HuH-7 (cell line): Measurements from ENCODE around the gene ATP2C1.
"Not testable (repeated sequence)": the region's sequence is repeated elsewhere in the genome, so short reads cannot be mapped to it uniquely, and the experiment has no call there.

Experiments
- DNase-seq: peaks from one replicate; pipeline ENCODE4 v3.0.0; 2011; ENCODE audit warnings: low spot score

ATP2C1 gene

DNA sequence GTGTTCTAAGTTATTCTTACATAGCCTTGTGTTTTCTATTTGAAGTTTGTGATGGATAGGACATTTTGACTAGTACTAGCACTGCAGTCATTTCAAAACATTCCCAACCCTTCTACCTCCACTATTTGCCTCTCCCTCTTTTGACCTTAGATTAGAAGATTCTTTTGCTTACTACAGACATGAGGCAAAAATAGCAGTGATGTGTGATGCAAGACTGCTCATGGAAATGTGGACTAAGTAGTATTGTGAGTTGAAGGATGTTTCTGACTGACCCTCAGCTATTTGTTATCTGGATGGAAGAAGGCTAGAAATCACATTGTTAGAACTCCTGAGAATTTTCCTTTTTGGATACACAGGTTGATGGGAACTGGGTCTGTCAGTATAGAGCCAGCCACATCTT is 45.9 kb downstream of the ATP2C1 start:
- DNase-seq = no peak

DNA sequence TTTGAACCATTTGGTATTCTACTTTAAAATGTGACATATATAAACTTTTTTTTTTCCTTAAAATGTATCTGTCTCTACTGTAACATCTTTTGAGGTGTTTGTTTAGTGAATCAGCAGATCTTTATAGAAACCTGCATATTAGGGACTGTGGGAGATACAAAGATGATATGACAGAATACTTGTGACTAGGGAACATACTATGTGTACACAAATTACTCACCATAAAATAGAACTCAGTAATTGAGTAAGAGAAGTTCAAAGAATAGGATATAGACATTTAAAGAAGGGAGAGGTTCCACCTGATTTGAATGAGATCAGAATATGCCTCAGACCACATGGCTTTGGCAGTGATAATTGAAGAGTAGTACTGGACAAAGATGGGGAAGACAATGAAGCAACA is 47.9 kb downstream of the ATP2C1 start:
- DNase-seq = no peak

DNA sequence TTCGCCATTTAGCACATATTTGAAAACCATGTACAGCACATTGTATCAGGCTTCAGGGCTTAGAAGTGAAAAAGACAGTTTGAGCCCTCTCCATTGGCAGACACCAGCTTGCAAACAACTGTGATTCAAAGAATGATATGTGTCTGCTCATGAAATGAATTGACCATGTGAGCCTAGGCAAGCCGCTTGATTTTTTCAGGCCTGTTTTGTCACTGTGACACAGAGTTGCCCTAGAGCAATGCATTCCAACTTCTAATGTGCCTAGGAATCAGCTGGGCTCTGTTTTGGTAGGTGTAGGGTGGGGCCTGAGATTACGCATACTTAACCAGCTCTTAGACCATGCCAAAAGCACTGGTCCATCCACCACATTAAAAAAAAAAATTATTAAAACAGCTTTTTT is 53.0 kb downstream of the ATP2C1 start:
- no peak for DNase-seq

DNA sequence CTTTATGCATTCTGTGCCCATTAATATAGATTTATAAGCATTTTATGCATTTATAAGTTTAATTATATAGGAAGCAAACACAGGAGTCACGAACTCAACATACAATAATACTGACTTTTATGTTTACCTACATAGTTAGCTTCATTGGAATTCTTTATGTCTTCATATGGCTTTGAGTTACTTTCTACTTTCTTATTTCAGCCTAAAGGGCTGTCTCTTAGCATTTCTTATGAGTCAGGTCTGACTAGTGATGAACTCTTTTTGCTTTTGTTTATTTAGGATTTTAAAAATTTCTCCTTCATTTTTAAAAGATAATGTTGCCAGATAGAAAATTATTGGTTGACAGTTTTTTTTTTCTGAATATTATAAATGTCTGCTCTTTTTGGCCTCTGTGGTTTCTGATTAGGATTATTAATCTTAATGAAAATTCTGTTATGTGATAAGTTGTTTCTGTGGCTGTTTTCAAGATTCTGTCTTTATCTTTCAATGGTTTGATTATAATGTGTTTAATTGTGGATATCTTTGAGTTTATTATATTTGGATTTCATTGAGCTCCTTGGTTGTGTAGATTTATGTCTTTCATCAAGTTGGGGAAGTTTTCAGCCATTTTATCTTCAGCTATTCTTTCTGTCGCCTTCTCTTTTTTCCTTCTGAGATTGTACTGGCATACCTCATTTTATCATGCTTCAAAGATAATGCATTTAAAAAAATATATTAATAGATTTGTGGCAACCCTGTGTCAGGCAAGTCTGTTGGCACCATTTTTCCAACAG is 54.3 kb downstream of the ATP2C1 start:
- DNase-seq = no peak

DNA sequence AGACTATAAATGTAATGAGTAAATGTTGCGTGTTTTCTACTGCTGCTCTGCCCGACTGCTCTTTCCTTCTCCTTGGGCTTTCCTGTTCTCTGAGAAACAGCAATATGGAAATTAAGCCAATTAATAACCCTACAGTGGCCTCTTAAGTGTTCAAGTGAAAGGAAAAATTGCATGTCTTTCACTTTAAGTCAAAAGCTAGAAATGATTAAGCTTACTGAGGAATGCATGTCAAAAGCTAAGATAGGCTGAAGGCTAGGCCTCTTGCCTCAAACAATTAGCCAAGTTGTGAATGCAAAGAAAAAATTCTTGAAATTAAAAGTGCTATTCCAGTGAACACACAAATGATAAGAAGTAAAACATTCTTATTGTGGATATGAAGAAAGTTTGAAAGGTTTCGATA is 55.0 kb downstream of the ATP2C1 start:
- DNase-seq = no peak

DNA sequence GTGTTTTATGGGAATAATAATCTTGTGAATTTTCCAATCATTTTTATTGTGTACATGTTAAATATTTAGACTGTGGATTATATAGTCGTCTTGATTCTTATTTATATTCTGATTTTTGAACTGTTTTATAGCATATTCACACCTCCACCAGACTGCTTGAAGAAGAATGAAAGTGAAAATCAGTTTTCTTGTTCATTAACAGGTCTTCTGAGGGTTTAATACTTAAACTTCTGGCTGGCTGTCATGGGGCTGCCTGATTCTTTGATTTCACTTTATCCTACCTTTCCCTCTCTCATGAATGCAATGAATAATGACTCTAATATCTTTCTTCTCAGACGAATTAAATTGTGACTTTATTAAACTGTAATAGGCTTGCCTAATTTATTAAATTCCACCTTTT is 56.2 kb downstream of the ATP2C1 start:
- no peak for DNase-seq

DNA sequence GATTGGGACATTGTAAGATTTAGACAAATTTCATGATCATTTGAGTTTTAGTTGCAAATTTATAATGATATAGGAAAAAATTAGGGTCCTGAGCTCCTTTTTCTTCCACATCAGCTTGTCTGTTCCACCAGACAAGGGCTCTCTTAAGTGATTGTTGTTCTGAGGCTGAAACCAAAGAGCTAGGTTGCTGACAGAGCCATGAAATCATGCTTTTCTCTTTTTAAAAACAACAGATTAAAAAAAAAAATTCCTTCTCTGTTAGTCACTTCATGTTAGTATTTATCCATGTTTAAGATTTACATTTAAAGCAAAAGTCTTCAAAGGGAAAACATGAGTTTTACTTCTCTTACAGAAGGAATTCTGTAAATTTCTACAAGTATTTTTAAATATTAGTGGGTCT is 56.8 kb downstream of the ATP2C1 start:
- DNase-seq = no peak

DNA sequence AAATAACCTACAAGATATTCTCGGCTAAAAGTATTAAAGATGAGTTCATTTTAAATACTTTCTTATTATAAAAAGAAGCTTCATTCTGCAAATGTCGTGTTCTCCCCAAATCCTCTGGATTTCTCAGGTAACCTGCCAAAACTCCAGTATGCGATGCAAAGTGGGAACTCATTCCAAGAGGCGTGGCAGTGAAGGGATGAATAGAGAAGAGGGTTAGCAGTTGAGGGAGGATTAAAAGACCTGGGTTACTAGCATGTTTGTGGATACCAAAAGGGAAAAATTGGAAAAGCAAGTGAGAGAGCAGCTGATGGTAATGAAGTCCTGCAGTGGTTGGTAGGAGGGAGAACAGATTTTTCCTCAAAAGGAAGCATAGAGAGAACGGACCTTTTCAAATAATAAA is 61.6 kb downstream of the ATP2C1 start:
- no peak for DNase-seq

DNA sequence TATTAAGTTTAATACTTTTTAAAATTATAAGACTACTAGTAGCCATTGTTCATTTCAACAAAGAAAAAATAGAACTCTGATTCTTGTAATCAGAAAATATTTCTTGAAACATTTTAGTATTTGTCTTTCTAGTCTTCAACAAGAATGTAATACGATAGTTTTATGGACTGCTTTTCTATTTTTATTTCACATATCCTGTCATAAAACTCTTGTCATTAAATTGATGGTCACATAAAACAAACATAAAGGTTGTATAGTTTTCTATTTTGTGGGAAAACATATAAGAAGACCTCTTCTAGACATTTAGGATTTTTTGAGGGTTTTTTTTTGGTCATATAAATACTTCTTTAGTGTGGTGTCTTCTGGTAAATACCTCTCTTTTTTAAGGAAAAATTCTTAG is 62.4 kb downstream of the ATP2C1 start:
- no peak for DNase-seq

DNA sequence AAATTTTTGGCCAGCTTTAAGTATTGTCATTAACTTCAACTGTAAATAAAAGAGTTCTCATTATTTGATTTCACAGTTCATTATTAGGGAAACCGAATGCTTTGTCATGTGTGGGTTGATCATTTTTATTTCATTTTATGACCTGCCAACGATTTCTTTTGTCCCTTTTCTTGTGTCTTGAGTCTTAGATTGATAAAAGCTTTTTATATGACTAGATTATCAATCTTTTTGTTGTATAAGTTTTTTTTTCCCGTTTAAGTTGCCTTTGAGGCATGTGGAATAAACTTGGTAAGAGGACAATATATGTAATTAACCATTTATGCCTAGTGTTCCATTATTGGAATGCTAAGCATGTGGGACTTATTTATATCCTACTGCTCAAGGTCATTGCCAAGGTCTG is 62.8 kb downstream of the ATP2C1 start:
- no peak for DNase-seq

DNA sequence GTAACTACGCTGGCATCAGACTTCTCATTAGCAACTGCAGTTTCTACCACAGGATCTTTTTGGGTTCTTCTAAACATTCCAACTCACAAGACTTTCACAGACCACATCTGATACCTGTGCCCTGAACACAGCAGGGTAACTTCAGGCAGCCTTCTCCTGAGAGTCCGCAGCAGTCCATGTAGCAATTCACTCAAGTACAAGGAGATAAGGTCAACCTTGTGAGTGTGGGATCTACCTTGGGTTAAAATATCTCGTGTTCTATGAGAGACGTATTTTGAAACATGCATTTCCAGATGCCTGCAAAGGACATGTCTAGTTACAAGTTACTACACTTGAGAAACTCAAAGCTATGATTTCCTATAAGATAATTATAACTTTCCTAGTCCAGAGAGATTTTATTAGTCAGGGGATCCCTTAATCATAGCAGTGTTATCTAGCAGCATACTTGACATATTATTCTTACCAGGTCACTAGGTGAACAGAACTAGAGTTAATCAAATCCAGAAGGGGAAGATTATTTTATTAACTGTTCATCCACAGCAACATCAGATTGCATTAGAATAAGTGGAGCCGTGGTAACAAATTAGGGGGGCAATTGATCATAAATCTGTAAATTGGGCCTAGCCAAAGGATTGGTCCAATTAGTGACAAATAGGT is 66.4 kb downstream of the ATP2C1 start:
- DNase-seq = no peak

DNA sequence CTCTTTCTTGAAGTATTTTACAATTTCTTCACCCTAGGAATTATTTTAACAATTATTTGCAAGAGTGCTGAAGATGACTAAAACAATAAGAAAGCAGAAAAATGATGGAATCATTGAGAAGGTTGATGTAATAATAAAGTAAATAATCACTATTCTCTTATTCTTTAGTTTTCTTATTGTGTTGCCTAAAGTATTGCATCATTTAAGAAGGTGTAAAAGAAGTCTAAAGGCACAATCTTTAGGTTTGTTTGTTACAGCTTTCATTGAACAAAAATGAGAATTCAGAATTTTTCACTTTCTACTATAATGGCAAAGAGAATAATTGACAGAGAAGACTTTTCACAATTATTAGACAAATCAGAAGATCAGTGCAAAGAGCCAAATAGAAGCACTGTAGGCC is 67.6 kb downstream of the ATP2C1 start:
- DNase-seq = no peak

DNA sequence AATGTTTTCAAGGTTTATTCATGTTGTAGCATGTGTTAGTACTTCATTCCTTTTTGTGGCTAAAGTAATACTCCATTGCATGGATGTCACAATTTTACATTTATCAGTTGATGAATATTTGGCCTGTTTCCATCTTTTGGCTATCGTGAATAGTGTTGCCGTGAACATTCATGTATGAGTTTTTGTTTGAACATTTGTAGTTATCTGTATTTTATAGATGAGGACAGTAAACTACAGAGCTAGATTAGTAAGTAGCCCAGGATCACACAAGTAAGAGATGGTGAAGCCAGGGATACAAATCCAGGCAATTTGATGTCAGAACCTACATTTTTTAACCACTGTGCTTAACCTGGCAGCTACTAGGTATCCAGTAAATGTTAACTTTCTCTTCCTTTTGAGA is 69.6 kb downstream of the ATP2C1 start:
- no peak for DNase-seq

DNA sequence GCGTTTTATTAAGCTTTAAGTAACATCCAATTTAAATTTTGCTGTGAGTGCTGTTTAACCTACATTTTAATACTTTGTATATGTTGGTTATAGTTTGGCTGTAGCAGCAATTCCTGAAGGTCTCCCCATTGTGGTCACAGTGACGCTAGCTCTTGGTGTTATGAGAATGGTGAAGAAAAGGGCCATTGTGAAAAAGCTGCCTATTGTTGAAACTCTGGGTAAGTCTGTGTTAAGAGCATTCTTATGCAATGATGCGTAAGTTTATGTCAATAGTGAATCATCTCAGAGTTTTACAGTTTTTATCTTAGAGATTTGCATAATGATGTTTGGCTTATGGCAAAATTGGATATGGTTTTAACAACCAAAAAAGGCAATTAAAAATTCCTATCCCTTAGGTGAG is 70.0 kb downstream of the ATP2C1 start:
- DNase-seq = no peak

DNA sequence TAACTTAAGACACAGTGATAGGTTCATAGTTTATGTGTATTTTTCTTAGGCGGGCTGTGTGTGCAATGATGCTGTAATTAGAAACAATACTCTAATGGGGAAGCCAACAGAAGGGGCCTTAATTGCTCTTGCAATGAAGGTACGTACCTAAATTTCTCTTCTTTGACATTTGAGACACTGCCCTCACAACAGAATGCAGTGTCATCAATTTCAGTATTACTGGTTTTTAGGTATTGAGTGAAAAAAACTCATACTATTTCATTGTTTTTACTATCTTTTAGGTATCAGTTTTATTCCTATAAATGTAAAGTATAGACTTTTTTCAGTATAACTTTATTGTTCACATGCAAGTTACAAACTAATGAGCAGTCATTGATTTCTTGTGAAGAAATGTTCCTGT is 73.4 kb downstream of the ATP2C1 start:
- DNase-seq = no peak

DNA sequence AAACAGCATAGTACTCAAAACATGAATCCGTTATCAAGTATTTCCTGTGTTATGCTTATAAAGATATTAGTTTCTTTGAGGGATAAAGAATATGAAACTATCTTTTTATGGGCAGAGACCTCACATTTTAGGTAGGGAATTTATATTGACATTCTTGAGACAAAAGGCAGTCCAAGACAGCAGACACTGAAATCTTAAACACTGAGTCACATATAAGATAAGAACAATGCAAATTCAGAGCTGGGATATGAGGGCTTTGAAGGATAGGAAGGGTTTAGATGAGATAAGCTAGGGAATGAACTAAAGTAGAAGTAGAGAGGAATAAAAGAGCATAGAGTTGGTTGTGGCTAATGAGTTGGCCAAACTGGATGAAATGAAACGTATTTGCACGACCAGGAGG is 74.3 kb downstream of the ATP2C1 start:
- DNase-seq = no peak

DNA sequence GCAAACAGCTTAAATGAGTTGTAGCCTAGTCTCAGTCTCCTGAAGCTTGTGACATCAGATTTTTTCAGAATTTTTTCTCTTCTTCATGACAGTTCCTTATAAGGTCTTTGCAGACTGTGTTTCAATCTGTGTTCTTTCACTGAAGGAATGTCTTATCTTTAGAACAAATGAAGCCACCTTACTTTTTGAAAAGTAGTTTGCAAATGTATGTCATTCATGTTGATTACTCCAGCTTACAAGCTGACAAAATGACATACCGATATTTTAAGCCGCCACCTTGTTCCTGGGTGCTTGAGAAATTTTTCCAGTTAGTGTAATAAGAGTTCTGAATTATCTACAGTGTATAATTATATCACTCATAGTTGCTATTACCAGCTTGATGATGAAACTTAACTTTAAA is 75.7 kb downstream of the ATP2C1 start:
- DNase-seq = no peak

DNA sequence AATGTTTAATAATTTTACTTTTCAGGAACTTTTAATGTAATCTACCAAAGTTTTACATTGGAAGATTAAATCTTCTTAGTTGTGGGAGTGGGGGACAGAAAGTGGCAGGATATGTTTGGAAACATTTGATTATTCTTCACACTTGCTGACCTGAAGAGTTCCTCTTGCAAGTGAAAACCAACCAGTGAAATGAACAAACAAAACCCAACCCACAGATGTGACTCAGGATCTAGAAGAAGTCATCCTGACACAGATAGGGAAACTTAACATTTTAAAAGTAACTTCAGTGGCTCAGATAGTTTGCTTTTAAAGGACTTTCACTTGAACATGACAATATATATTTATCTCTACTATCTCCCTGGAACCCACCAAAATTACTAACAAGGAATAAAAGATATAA is 77.3 kb downstream of the ATP2C1 start:
- no peak for DNase-seq

DNA sequence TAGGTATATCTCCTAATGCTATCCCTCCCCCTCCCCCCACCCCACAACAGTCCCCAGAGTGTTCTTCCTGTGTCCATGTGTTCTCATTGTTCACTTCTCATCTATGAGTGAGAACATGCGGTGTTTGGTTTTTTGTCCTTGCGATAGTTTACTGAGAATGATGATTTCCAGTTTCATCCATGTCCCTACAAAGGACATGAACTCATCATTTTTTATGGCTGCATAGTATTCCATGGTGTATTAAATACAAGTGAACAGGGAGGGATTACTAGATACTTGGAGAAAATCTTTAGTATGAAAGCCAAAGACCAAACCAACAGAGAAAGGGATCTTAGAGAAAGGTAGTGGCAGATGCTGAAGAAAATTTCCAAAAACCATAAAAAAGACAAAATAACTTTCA is 78.7 kb downstream of the ATP2C1 start:
- DNase-seq = not testable (repeated sequence)

DNA sequence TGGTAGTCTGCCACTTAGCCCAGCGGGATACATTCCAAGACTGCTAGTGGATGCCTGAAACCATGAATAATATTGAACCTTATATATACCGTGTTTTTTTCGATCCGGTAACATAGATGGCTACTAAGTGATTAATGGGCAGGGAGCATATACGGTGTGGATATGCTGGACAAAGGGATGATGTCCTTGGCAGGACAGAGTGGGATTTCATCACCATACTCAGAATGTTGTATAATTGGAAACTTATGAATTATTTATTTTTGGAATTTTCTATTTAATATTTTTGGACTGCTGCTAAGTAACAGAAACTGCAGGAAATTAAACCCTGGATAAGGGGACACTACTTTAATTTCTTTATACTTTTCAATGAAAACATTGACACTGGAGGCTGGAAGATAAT is 79.5 kb downstream of the ATP2C1 start:
- DNase-seq = no peak

DNA sequence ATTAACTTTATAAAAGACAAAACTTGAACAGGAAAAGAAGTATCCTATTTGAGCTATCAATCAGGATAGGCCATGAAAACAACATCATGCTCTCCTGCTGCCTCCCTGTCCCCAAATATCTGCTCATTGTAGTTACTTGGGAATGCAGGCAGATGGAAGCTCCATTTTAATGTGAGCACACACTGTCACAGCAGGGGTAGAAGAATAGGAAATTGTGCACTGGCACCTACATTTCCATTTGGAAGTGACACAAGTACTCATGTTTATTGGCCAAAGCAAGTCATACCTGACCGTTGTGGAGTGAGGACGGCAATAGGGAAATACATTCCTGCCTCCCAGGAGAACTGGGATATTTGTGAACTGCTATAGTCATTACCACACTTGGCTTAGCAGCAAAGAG is 80.3 kb downstream of the ATP2C1 start:
- no peak for DNase-seq

DNA sequence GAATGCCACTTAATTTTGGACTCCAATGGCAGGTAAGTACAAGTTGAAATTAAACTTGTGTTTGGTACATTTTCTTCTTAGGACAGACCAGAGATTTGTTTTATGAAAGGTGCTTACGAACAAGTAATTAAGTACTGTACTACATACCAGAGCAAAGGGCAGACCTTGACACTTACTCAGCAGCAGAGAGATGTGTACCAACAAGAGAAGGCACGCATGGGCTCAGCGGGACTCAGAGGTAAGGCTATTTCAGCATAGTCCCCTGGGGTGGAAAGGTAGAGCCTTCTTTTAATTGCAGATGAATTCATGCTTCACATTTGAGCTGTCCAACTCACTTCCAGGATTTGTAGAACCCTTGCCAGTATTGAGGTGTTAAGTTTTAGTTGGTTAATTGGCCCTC is 81.4 kb downstream of the ATP2C1 start:
- no peak for DNase-seq

DNA sequence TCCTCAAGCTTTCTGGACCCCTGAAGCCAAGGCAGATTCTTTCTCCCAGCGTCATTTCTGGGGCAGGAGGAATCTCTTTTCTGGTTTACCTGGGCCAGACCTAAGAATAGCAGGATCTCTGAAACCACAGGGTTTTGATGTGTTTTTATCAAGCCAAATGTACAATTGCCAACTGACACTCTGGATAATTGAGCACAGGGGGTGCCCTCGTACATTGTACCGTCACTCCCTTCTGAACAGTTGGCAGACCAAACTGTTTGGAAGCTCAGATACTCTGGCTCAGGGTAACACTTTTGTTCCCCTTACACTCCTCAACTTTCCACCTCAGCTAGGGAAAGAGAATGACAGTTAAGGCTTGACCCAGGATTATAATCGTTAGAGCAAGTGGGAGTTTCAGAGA is 82.8 kb downstream of the ATP2C1 start:
- DNase-seq = no peak

DNA sequence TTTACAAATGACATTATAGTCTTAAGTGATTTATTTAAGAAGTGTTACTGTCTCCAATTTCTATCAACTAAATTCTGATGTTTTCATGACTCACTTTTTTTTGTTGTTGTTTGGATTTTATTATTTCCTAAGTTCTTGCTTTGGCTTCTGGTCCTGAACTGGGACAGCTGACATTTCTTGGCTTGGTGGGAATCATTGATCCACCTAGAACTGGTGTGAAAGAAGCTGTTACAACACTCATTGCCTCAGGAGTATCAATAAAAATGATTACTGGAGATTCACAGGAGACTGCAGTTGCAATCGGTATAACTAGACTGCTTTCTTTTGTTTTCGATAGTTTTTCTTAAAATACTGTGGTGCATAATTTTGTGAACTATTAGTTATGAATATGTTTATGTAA is 85.2 kb downstream of the ATP2C1 start:
- DNase-seq = no peak
